B cell (primary cell): ENCODE measurements around the gene NYNRIN. TPM values are rescaled to one million over a fixed set of nuclear protein-coding genes. Genes with fewer than 3 reads are reported as not detected.

Experiments
- ATAC-seq: fragments of 200-7000 bp; cut with Tn5 transposase; one replicate; pipeline ENCODE4 v1.10.0; 2021; ENCODE audit warnings: low read depth, mild to moderate bottlenecking, moderate number of reproducible peaks, moderate library complexity
- CTCF ChIA-PET: fragments of 350-600 bp; sonication (Branson Sonifier 250); formaldehyde crosslinking; loops from one replicate; lab custom pipeline; 2021; ENCODE audit warnings: antibody characterized with exemption, inconsistent platforms; lab: Charles Lee
- POLR2A ChIA-PET: fragments of 350-600 bp; sonication (Branson Sonifier 250); formaldehyde crosslinking; loops from one replicate; lab custom pipeline; 2021; ENCODE audit warnings: antibody characterized with exemption; lab: Charles Lee
- DNase-seq: peaks from one replicate; pipeline ENCODE4 v3.0.0; 2013
- H2AFZ ChIP-seq: 2 replicates; pipeline ENCODE4 v1.6.1; 2012; ENCODE audit warnings: mild to moderate bottlenecking, low read depth, low read length; ENCODE audit not compliant: insufficient read depth, poor library complexity, severe bottlenecking
- H3K27ac ChIP-seq, 2 donors: 1 replicate in 1 of 2; 2 replicates in 1 of 2; pipeline ENCODE4 v1.5.1; 2012 to 2013; ENCODE audit warnings: low read length in 2 of 2, mild to moderate bottlenecking in 2 of 2, moderate library complexity in 1 of 2
- H3K27me3 ChIP-seq, 4 experiments: fragments of 200-600 bp in 1 of 4; sonication (generic) in 1 of 4; replicated peaks in 1 of 4; 1 replicate in 2 of 4; 2 replicates in 2 of 4; pipeline versions ENCODE4 v1.6.1 to v1.7.0; 2013 to 2016; ENCODE audit warnings: low read length in 3 of 4, mild to moderate bottlenecking in 2 of 4, mixed read lengths in 1 of 4, moderate library complexity in 1 of 4; ENCODE audit not compliant: insufficient read depth in 4 of 4, control insufficient read depth in 3 of 4; ENCODE audit errors: control extremely low read depth in 1 of 4
- H3K36me3 ChIP-seq, 2 experiments: replicated peaks in 1 of 2; 1 replicate in 1 of 2; 2 replicates in 1 of 2; pipeline versions ENCODE4 v1.6.1 to v1.7.1; 2013; ENCODE audit warnings: low read length in 1 of 2; ENCODE audit not compliant: insufficient read depth in 2 of 2, control insufficient read depth in 1 of 2; ENCODE audit errors: control extremely low read depth in 1 of 2, extremely low read depth in 1 of 2
- H3K4me1 ChIP-seq, 2 donors: fragments of 200-600 bp in 1 of 2; sonication (generic) in 1 of 2; 1 replicate in 1 of 2; 2 replicates in 1 of 2; pipeline versions ENCODE4 v1.5.1 to v1.6.1; 2013 to 2017; ENCODE audit warnings: low read length in 2 of 2; ENCODE audit not compliant: control insufficient read depth in 2 of 2, insufficient read depth in 2 of 2
- H3K4me2 ChIP-seq: replicated peaks from 2 replicates; pipeline ENCODE3; 2012; ENCODE audit warnings: mild to moderate bottlenecking, low read depth, low read length; ENCODE audit not compliant: poor library complexity, severe bottlenecking
- H3K4me3 ChIP-seq, 5 experiments: fragments of 200-600 bp in 1 of 5; sonication (generic) in 1 of 5; 1 replicate in 3 of 5; 2 replicates in 2 of 5; pipeline versions ENCODE4 v1.5.1 to v1.7.0; 2011 to 2016; ENCODE audit warnings: low read length in 4 of 5, mild to moderate bottlenecking in 4 of 5, low read depth in 2 of 5, control low read depth in 1 of 5, moderate library complexity in 1 of 5; ENCODE audit not compliant: insufficient read depth in 1 of 5; ENCODE audit errors: control extremely low read depth in 1 of 5, extremely low read depth in 1 of 5
- H3K79me2 ChIP-seq: fragments of 200-600 bp; sonication (generic); one replicate; pipeline ENCODE4 v1.6.0; 2016; ENCODE audit warnings: low read length; ENCODE audit not compliant: control insufficient read depth, insufficient read depth
- H3K9ac ChIP-seq: fragments of 200-600 bp; sonication (generic); 2 replicates; pipeline ENCODE4 v1.6.1; 2017; ENCODE audit warnings: mild to moderate bottlenecking, low read length, moderate library complexity
- H3K9me3 ChIP-seq, 3 donors: one replicate each; pipeline versions ENCODE4 v1.6.1 to v1.7.1; 2013; ENCODE audit warnings: low read length in 2 of 3; ENCODE audit not compliant: control insufficient read depth in 2 of 3, insufficient read depth in 1 of 3; ENCODE audit errors: control extremely low read depth in 1 of 3
- H4K20me1 ChIP-seq: 2 replicates; pipeline ENCODE4 v1.6.0; 2012; ENCODE audit warnings: mild to moderate bottlenecking, low read length; ENCODE audit not compliant: insufficient read depth, control insufficient read depth, poor library complexity, severe bottlenecking
- H3K27ac Mint-ChIP-seq: one replicate; pipeline ENCODE4 v1.8.0; 2021; ENCODE audit warnings: mixed read lengths
- H3K27me3 Mint-ChIP-seq: one replicate; pipeline ENCODE4 v1.8.0; 2021; ENCODE audit warnings: mixed read lengths
- H3K4me1 Mint-ChIP-seq: one replicate; pipeline ENCODE4 v1.8.0; 2021; ENCODE audit warnings: mixed read lengths
- H3K4me3 Mint-ChIP-seq: one replicate; pipeline ENCODE4 v1.8.0; 2021; ENCODE audit warnings: mixed read lengths
- H3K9me3 Mint-ChIP-seq: one replicate; pipeline ENCODE4 v1.8.0; 2022; ENCODE audit warnings: mixed read lengths; ENCODE audit not compliant: insufficient read depth
- EZH2 ChIP-seq: IDR thresholded peaks from 2 replicates; pipeline ENCODE4 v1.6.1; 2012; ENCODE audit warnings: borderline replicate concordance, low read depth, mild to moderate bottlenecking, moderate library complexity, low read length; ENCODE audit not compliant: insufficient read depth, poor library complexity, severe bottlenecking
- WGBS: methylation state at CpG from one replicate; pipeline ENCODE4 v1.1.5; 2013; ENCODE audit warnings: missing lambda C conversion rate; ENCODE audit not compliant: insufficient coverage; 5-methylcytosine and 5-hydroxymethylcytosine counted together
- intact Hi-C: fragments of 100-400 bp; cut with micrococcal nuclease; formaldehyde crosslinking; loops from one replicate; pipeline ENCODE4 v1.10.0; 2022
- polyA plus RNA-seq: library from polyadenylated mRNA; depleted of rRNA; stranded (reverse); fragments of >200 nt; gene quantifications from 2 replicates; pipeline ENCODE4 v1.2.3, GENCODE V29; 2012
- total RNA-seq, 2 donors: library from RNA; stranded (reverse); fragments of 120-200 nt in 1 of 2; gene quantifications; 1 replicate in 1 of 2; 2 replicates in 1 of 2; pipeline versions ENCODE4 v1.2.3 to v1.2.4, GENCODE V29; 2013 to 2022
- TF ChIP-seq, protein P1 (sequence below): fragments of 200-600 bp; IDR thresholded peaks from one replicate; pipeline ENCODE4 v1.8.0; 2022; ENCODE audit warnings: antibody characterized with exemption, mild to moderate bottlenecking

NYNRIN gene
- total and polyA plus RNA-seq, 2 donors (not counting 1 experiment from before 2014, with no cell fraction given), result 0.04 to 0.34 TPM

DNA sequence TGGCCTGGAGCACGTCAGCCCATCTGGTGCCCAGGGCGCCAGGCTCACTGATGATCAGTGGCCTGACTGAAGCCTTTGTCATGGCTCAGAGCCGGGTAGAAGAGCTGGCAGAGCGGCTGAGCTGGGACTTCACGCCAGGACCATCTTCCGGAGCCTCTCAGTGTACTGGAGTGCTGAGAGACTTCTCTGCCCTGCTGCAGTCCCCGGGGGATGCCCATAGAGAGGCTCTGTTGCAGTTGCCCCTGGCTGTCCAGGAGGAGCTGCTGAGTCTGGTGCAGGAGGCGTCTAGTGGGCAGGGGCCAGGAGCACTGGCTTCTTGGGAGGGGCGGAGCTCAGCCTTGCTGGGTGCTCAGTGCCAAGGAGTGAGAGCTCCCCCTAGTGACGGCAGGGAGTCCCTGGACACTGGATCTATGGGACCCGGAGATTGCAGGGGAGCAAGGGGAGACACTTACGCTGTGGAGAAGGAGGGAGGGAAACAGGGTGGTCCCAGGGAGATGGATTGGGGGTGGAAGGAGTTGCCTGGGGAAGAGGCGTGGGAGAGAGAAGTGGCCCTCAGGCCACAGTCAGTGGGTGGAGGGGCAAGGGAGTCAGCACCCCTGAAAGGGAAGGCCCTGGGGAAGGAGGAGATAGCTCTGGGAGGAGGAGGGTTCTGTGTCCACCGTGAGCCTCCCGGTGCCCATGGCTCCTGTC is 32.9 kb downstream of the NYNRIN start:
- WGBS, result 44% methylated on average over 13 of the region's 15 CpGs
- ChIA-PET CTCF (interaction anchor here (0.6 to 17.4 kb wide), 44 partner anchors 9 to 1111 kb away, joined by 3 to 650 read pairs (median 4); partner anchors contain the start of genes ADCY4, CHMP4A, CIDEB and DCAF11), POLR2A (interaction anchor here (0.5 to 3.8 kb wide), 14 partner anchors 11 to 296 kb away, joined by 3 to 78 read pairs (median 6); partner anchors contain the start of genes ADCY4, DHRS1, LTB4R and LTB4R2)
- no peaks in the 10 kb centered on the region for H3K27me3 ChIP-seq
- H3K4me3 Mint-ChIP-seq, result peak overlapping the region; percentile 94
- H3K27ac ChIP-seq, result peak overlapping the region; percentile 98 to 99
- intact Hi-C loops, result loop anchor here (1.0 to 10.0 kb wide), 10 partner anchors 11 to 1337 kb away; partner anchors contain the start of genes ACIN1, C14orf119, LTB4R and RABGGTA
- no peaks in the 10 kb centered on the region for H3K9me3 Mint-ChIP-seq
- peaks cover 42% of the 10 kb centered on the region for H3K79me2 ChIP-seq
- peak; percentile 41 for ATAC-seq
- H3K4me2 ChIP-seq, result peak overlapping the region; percentile 95
- peaks cover 50% of the 10 kb centered on the region for H3K4me1 Mint-ChIP-seq
- TF ChIP-seq, protein P1, sequence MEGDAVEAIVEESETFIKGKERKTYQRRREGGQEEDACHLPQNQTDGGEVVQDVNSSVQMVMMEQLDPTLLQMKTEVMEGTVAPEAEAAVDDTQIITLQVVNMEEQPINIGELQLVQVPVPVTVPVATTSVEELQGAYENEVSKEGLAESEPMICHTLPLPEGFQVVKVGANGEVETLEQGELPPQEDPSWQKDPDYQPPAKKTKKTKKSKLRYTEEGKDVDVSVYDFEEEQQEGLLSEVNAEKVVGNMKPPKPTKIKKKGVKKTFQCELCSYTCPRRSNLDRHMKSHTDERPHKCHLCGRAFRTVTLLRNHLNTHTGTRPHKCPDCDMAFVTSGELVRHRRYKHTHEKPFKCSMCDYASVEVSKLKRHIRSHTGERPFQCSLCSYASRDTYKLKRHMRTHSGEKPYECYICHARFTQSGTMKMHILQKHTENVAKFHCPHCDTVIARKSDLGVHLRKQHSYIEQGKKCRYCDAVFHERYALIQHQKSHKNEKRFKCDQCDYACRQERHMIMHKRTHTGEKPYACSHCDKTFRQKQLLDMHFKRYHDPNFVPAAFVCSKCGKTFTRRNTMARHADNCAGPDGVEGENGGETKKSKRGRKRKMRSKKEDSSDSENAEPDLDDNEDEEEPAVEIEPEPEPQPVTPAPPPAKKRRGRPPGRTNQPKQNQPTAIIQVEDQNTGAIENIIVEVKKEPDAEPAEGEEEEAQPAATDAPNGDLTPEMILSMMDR, result peak; percentile 87
- no peak for TF ChIP-seq EZH2
- peak; percentile 90 for DNase-seq
- H3K27ac Mint-ChIP-seq, result peak overlapping the region; percentile 98
- peaks cover 32 to 43% of the 10 kb centered on the region in 2 donors for H3K4me1 ChIP-seq
- peaks cover 0 to 52% of the 10 kb centered on the region in 2 experiments for H3K36me3 ChIP-seq
- peak overlapping the region; percentile 98 for H3K9ac ChIP-seq
- H4K20me1 ChIP-seq, result peaks cover 44% of the 10 kb centered on the region
- peak overlapping the region in 4 of 5 experiments; percentile 77 to 98 (median 93) for H3K4me3 ChIP-seq
- H3K9me3 ChIP-seq, result no peaks in the 10 kb centered on the region
- no peak overlapping the region for H2AFZ ChIP-seq
- H3K27me3 Mint-ChIP-seq, result no peaks in the 10 kb centered on the region
